Cardiac muscle cell (in vitro differentiated cells and primary cell): ENCODE measurements around the gene EDN1. TPM values are rescaled to one million over a fixed set of nuclear protein-coding genes. Genes with fewer than 3 reads are reported as not detected.

Source experiments
- DNase-seq, 2 donors: peaks; one replicate each; pipeline versions ENCODE4 v3.0.0 to v3.0.0-alpha.2; 2010 to 2017; ENCODE audit warnings: low read depth in 1 of 2, low spot score in 1 of 2
- H3K27ac ChIP-seq: fragments of 200-600 bp; sonication (generic); 2 replicates; pipeline ENCODE4 v1.5.1; 2016
- H3K27me3 ChIP-seq: fragments of 200-600 bp; sonication (generic); 2 replicates; pipeline ENCODE4 v1.6.0; 2016; ENCODE audit warnings: control low read depth
- H3K36me3 ChIP-seq: fragments of 200-600 bp; sonication (generic); 2 replicates; pipeline ENCODE4 v1.5.1; 2016; ENCODE audit warnings: control low read depth
- H3K4me1 ChIP-seq: fragments of 200-600 bp; sonication (generic); 2 replicates; pipeline ENCODE4 v1.8.1; 2017; ENCODE audit warnings: low read depth, mild to moderate bottlenecking, mixed run types
- H3K4me3 ChIP-seq: fragments of 200-600 bp; sonication (generic); 2 replicates; pipeline ENCODE4 v1.5.1; 2016; ENCODE audit warnings: mild to moderate bottlenecking
- H3K9me3 ChIP-seq: fragments of 200-600 bp; sonication (generic); 2 replicates; pipeline ENCODE4 v1.5.1; 2017; ENCODE audit warnings: low read depth, mild to moderate bottlenecking, control low read depth
- polyA plus RNA-seq: library from polyadenylated mRNA; unstranded; fragments of >200 nt; fragmentation: Nextera tagmentation; extraction: Ambion mirVana; gene quantifications from 2 replicates; pipeline ENCODE4 v1.2.1, GENCODE V29; 2016
- total RNA-seq: library from RNA; depleted of rRNA; stranded (reverse); fragments of >200 nt; gene quantifications from 2 replicates; pipeline ENCODE4 v1.2.3, GENCODE V29; 2016
- TF ChIP-seq, protein P1 (sequence below): IDR thresholded peaks from 2 replicates; pipeline ENCODE4 v1.5.1; 2012; ENCODE audit warnings: low read depth, mild to moderate bottlenecking, low read length

EDN1 gene
- total and polyA plus RNA-seq, 2 experiments from 2014 or later, result 0.86 to 1.2 TPM

DNA sequence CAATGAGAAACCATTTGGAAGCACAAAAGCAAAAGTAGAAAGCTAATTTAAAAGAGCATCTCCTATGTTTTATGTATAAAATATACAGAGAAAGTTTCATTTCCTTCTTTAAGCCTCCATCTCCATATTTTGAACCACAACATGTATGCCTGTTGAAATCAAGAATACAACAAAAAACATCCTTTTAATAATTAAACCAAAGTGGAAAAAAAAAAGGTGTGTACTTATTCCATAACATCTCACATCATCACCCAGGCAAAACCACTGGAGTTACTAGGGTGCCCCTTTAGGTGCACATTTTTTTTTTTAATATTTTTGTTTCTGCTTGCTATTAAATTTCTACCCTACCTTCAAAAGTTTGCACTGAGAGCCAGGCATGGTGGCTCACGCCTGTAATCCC, 43.0 kb downstream of the EDN1 start:
- no peaks in the 10 kb centered on the region for H3K27me3 ChIP-seq

DNA sequence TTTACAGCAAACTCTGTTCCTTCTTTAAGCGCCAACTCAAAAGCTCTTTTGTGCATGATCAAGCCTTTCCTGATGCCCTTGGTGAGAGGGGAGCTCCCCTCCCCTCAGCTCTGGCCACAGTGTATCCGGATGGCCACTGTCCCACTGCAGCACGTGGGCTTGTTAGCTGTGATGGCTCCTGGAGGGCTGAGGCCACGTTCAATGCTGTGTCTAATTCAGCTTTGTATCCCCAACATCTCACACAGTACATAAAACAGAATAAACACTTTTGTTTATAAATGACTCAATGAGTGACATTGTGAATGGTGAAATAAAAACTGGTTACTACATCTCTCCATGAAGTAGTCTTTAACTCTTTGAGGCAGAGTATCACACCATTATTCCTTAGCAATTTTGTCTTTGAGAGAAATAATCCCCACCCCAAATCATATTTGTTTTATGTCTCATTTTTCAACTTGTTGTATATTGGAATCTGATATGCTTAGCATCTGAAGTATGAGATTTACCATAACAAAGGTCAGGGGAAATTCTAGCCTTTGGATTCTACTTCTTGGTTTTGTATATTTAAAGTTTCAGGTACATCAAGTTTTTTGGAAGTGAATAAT, 44.5 kb downstream of the EDN1 start:
- TF ChIP-seq, protein P1, sequence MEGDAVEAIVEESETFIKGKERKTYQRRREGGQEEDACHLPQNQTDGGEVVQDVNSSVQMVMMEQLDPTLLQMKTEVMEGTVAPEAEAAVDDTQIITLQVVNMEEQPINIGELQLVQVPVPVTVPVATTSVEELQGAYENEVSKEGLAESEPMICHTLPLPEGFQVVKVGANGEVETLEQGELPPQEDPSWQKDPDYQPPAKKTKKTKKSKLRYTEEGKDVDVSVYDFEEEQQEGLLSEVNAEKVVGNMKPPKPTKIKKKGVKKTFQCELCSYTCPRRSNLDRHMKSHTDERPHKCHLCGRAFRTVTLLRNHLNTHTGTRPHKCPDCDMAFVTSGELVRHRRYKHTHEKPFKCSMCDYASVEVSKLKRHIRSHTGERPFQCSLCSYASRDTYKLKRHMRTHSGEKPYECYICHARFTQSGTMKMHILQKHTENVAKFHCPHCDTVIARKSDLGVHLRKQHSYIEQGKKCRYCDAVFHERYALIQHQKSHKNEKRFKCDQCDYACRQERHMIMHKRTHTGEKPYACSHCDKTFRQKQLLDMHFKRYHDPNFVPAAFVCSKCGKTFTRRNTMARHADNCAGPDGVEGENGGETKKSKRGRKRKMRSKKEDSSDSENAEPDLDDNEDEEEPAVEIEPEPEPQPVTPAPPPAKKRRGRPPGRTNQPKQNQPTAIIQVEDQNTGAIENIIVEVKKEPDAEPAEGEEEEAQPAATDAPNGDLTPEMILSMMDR, result no peak
- no peak overlapping the region for H3K27ac ChIP-seq

More for the DNA sequence above, 43.0 kb downstream of the EDN1 start:
- Histone ChIP-seq H3K4me1 (no peaks in the 10 kb centered on the region), H3K27ac (no peak overlapping the region), H3K9me3 (no peaks in the 10 kb centered on the region), H3K36me3 (no peaks in the 10 kb centered on the region), H3K4me3 (no peak overlapping the region)
- no peak for DNase-seq
- TF ChIP-seq, protein P1, result no peak

DNA sequence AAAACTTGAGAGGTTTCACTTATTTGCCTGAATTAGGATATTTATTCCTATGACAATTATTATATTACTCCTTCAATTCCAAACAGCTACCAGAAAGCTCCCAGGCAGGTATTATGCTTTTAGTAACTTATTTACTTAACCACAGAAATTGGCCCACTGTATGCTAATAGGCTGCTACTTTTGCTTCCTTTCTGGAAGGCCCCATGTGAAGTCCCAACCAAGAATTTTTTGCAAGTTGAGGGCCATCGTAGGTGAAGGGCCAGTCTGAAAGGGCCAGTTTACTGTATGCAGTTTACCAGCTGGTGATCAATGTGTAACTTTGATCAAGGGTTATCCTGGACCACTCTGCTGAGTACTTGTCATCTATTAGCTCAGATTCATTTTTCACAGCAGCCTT, 45.0 kb downstream of the EDN1 start:
- Histone ChIP-seq H3K4me3 (no peak overlapping the region), H3K4me1 (no peaks in the 10 kb centered on the region), H3K27ac (no peak overlapping the region), H3K9me3 (no peaks in the 10 kb centered on the region), H3K36me3 (no peaks in the 10 kb centered on the region), H3K27me3 (no peaks in the 10 kb centered on the region)
- TF ChIP-seq, protein P1, result no peak
- no peak for DNase-seq

More for the DNA sequence above, 44.5 kb downstream of the EDN1 start:
- H3K4me1 ChIP-seq, result no peaks in the 10 kb centered on the region
- no peaks in the 10 kb centered on the region for H3K9me3 ChIP-seq
- no peak for DNase-seq
- H3K36me3 ChIP-seq, result no peaks in the 10 kb centered on the region
- no peaks in the 10 kb centered on the region for H3K27me3 ChIP-seq
- H3K4me3 ChIP-seq, result no peak overlapping the region

DNA sequence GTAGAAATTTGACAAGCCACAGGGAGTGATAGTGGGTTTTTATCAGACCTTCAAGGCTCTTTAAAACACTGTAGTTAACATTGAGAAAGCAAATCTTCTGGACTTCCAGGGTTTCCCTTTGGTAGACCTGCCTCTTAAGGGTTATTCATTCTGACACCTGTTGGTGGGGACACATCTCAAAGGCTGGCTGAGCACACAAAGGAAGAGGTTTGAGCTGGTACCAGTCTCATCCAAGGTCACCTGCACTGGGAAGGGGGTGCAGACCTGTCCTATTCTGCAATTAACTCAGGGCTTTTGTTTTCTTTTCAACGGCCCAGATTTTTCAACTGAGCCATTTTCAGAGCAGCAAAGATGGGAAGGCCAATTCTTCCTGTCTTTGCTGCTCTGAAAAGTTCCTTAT, 45.6 kb downstream of the EDN1 start:
- no peaks in the 10 kb centered on the region for H3K9me3 ChIP-seq
- no peaks in the 10 kb centered on the region for H3K27me3 ChIP-seq
- H3K4me1 ChIP-seq, result no peaks in the 10 kb centered on the region
- H3K4me3 ChIP-seq, result no peak overlapping the region
- no peak for DNase-seq
- no peak overlapping the region for H3K27ac ChIP-seq
- no peaks in the 10 kb centered on the region for H3K36me3 ChIP-seq
- TF ChIP-seq, protein P1, result no peak

DNA sequence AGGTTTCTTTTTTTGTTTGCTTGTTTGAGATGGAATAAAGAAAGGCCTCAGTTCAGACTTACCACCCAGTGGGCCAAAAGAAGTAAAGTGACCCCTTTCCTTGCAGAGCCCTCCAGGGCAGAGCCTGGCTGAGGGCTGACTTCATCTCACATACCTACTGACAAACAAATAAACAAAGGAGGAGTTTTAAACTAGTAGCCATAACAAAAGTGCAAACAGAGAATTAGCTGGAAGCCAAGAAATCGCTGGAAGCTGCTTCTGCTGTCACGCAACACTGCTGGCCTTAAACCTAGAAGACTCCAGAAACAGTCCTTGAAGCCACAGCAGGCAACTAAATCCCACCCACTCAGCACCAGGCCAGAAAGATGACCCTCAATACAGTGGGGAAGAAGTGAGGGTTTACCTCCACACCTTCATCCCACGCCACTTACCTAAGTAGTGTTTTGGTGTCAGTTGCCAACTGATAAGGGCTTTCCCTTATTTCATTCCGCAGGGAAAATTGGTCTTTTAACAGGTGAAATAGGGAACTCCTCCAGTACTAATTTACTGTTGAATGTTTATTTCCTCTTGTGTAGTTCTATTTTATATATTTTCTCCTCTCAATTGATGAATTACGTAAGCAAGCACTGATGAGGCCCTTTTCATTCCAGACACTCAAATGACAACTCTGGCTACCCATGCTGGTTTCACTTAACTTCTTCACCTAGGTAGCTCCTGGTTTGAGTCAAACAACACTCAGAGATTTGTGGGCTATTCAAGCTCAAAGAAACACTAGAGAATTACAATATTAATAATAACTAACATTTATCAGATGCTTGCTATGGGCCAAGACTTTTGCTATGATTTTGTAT, 46.2 kb downstream of the EDN1 start:
- no peak overlapping the region for H3K27ac ChIP-seq
- no peaks in the 10 kb centered on the region for H3K27me3 ChIP-seq
- no peaks in the 10 kb centered on the region for H3K9me3 ChIP-seq
- TF ChIP-seq, protein P1, result no peak
- H3K4me1 ChIP-seq, result no peaks in the 10 kb centered on the region
- no peaks in the 10 kb centered on the region for H3K36me3 ChIP-seq
- no peak for DNase-seq
- no peak overlapping the region for H3K4me3 ChIP-seq
